ENCODE results near the gene MYL5. TPM values are rescaled to one million over a fixed set of nuclear protein-coding genes. Genes with fewer than 3 reads are reported as not detected.

The MYL5 gene
- polyA plus RNA-seq, 1 experiment: 24.4 TPM

GRCh38 chr4:657338-657833 is 17.0 kb upstream of the MYL5 start:
- POLR2A ChIA-PET: no interaction called here
- CTCF ChIA-PET: no interaction called here

GRCh38 chr4:657834-658667 is 16.3 kb upstream of the MYL5 start:
- CTCF ChIA-PET: interaction anchor here (0.6 kb wide), 1 partner anchor 53 kb away, joined by 3 read pairs; no protein-coding TSS in a partner anchor
- Histone ChIP-seq H3K36me3 (ENCODE audit: control insufficient read depth, insufficient read depth, low read length) (no peaks in the 10 kb centered on the region), H3K4me3 (ENCODE audit: low read depth, low read length) (no peak overlapping the region), H3K27me3 (ENCODE audit: control insufficient read depth, insufficient read depth, low read length) (no peaks in the 10 kb centered on the region)
- TF ChIP-seq CTCF (IDR thresholded peaks at IDR 0.05; ENCODE audit: insufficient read depth, low read depth, low read length): no peak
- DNase-seq (ENCODE audit: low read depth): no peak
- POLR2A ChIA-PET: no interaction called here

More at GRCh38 chr4:657338-657833, 17.0 kb upstream of the MYL5 start:
- H3K36me3 ChIP-seq (ENCODE audit: control insufficient read depth, insufficient read depth, low read length): no peaks in the 10 kb centered on the region
- no peak overlapping the region for H3K4me3 ChIP-seq (ENCODE audit: low read depth, low read length)
- no peak for DNase-seq (ENCODE audit: low read depth)
- no peaks in the 10 kb centered on the region for H3K27me3 ChIP-seq (ENCODE audit: control insufficient read depth, insufficient read depth, low read length)
- TF ChIP-seq CTCF (IDR thresholded peaks at IDR 0.05; ENCODE audit: insufficient read depth, low read depth, low read length): no peak

GRCh38 chr4:658681-659667 is 15.4 kb upstream of the MYL5 start:
- ChIA-PET POLR2A (no interaction called here), CTCF (interaction anchor here (0.6 kb wide), 1 partner anchor 52 kb away, joined by 3 read pairs; no protein-coding TSS in a partner anchor)
- TF ChIP-seq CTCF (IDR thresholded peaks at IDR 0.05; ENCODE audit: insufficient read depth, low read depth, low read length): no peak
- H3K36me3 ChIP-seq (ENCODE audit: control insufficient read depth, insufficient read depth, low read length): no peaks in the 10 kb centered on the region
- no peak for DNase-seq (ENCODE audit: low read depth)
- H3K27me3 ChIP-seq (ENCODE audit: control insufficient read depth, insufficient read depth, low read length): no peaks in the 10 kb centered on the region
- H3K4me3 ChIP-seq (ENCODE audit: low read depth, low read length): no peak overlapping the region

GRCh38 chr4:659851-660250 is 14.5 kb upstream of the MYL5 start:
- ChIA-PET POLR2A (no interaction called here), CTCF (no interaction called here)
- TF ChIP-seq CTCF (IDR thresholded peaks at IDR 0.05; ENCODE audit: insufficient read depth, low read depth, low read length): no peak
- Histone ChIP-seq H3K4me3 (ENCODE audit: low read depth, low read length) (no peak overlapping the region), H3K36me3 (ENCODE audit: control insufficient read depth, insufficient read depth, low read length) (no peaks in the 10 kb centered on the region), H3K27me3 (ENCODE audit: control insufficient read depth, insufficient read depth, low read length) (no peaks in the 10 kb centered on the region)
- no peak for DNase-seq (ENCODE audit: low read depth)

DNA sequence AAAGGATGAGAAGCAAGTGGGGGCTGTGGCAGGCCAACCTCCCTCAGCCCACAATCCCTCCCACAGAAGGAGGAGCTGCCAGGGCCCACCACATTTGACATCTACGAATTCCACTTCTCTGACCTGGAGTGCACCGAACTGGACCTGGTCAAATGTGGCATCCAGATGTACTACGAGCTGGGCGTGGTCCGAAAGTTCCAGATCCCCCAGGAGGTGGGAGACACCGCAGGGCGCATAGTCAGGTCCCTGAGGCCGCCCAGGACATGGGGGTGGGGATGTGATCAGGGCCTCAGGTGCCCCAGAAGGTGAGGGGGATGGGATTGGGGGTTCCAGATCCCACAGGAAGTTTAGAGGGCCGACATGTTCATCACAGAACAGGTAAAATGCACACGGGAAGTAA is 13.9 kb upstream of the MYL5 start:
- ChIA-PET POLR2A (no interaction called here), CTCF (no interaction called here)
- no peaks in the 10 kb centered on the region for H3K36me3 ChIP-seq (ENCODE audit: control insufficient read depth, insufficient read depth, low read length)
- no peak for TF ChIP-seq CTCF (IDR thresholded peaks at IDR 0.05; ENCODE audit: insufficient read depth, low read depth, low read length)
- no peaks in the 10 kb centered on the region for H3K27me3 ChIP-seq (ENCODE audit: control insufficient read depth, insufficient read depth, low read length)
- DNase-seq (ENCODE audit: low read depth): no peak
- no peak overlapping the region for H3K4me3 ChIP-seq (ENCODE audit: low read depth, low read length)

Measured in BJ (cell line).